GM12878 (cell line): ENCODE measurements around the gene ABHD17A. TPM values are rescaled to one million over a fixed set of nuclear protein-coding genes. Genes with fewer than 3 reads are reported as not detected.

Source experiments
- ATAC-seq: fragments of 200-7000 bp; cut with Tn5 transposase; 3 replicates; pipeline ENCODE4 v1.9.1; 2020; ENCODE audit warnings: mild to moderate bottlenecking, moderate library complexity
- BruUV-seq: library from RNA; stranded (reverse); fragments of 400-500 nt; replicated peaks from 2 replicates; lab custom pipeline; 2021; lab: Mats Ljungman, UMichigan
- CTCF ChIA-PET: fragments of 300-600 bp; sonication (Branson Sonifier 250); formaldehyde crosslinking; extraction: SDS; loops from one replicate; lab custom pipeline; 2021; ENCODE audit warnings: inconsistent platforms; lab: Yijun Ruan, JAX
- POLR2A ChIA-PET: fragments of 350-600 bp; formaldehyde crosslinking; extraction: SDS; loops from one replicate; lab custom pipeline; 2021; ENCODE audit warnings: inconsistent platforms; lab: Charles Lee
- RAD21 ChIA-PET: fragments of 300-600 bp; sonication (Branson Sonifier 250); formaldehyde crosslinking; loops from one replicate; lab custom pipeline; 2023; ENCODE audit warnings: antibody characterized with exemption; ENCODE audit not compliant: unreplicated experiment; lab: Charles Lee
- SMC1A ChIA-PET: fragments of 300-600 bp; sonication (Branson Sonifier 250); formaldehyde crosslinking; loops from one replicate; lab custom pipeline; 2023; ENCODE audit not compliant: unreplicated experiment, uncharacterized antibody; lab: Charles Lee
- DNase-seq: peaks from one replicate; pipeline ENCODE4 v3.0.0-alpha.2; 2011; ENCODE audit warnings: low read depth, low spot score
- FAIRE-seq: peaks from 3 replicates; lab custom pipeline; 2011; peaks lifted over from hg19 to GRCh38; lab: Jason Lieb, UNC
- H2AFZ ChIP-seq: 2 replicates; pipeline ENCODE4 v1.6.0; 2011; ENCODE audit warnings: low read depth, low read length, control low read depth; ENCODE audit not compliant: control insufficient read depth
- H3K27ac ChIP-seq: 2 replicates; pipeline ENCODE4 v1.5.1; 2011; ENCODE audit warnings: control low read depth; ENCODE audit not compliant: control insufficient read depth, insufficient read depth
- H3K27me3 ChIP-seq, 2 experiments: replicated peaks in 1 of 2; 2 replicates each; pipeline versions ENCODE4 v1.6.0 to v1.6.1; 2011; ENCODE audit warnings: low read length in 1 of 2; ENCODE audit not compliant: control insufficient read depth in 2 of 2, insufficient read depth in 2 of 2
- H3K36me3 ChIP-seq, 2 experiments: 2 replicates each; pipeline ENCODE4 v1.5.1; 2011; ENCODE audit warnings: low read length in 1 of 2; ENCODE audit not compliant: control insufficient read depth in 2 of 2, insufficient read depth in 2 of 2
- H3K4me1 ChIP-seq: 2 replicates; pipeline ENCODE4 v1.6.1; 2011; ENCODE audit warnings: mild to moderate bottlenecking, low read length, moderate library complexity, mixed read lengths; ENCODE audit not compliant: control insufficient read depth, insufficient read depth
- H3K4me2 ChIP-seq: 2 replicates; pipeline ENCODE4 v1.6.0; 2011; ENCODE audit warnings: control low read depth; ENCODE audit not compliant: control insufficient read depth, insufficient read depth
- H3K4me3 ChIP-seq: fragments of 200-600 bp; sonication (generic); 2 replicates; pipeline ENCODE4 v1.5.1; 2016
- H3K79me2 ChIP-seq: 2 replicates; pipeline ENCODE4 v1.6.0; 2011; ENCODE audit warnings: low read length; ENCODE audit not compliant: control insufficient read depth, insufficient read depth
- H3K9ac ChIP-seq: 2 replicates; pipeline ENCODE4 v1.8.0; 2011; ENCODE audit warnings: low read length, control low read depth, mixed read lengths; ENCODE audit not compliant: control insufficient read depth, insufficient read depth
- H3K9me3 ChIP-seq: replicated peaks from 3 replicates; pipeline ENCODE4 v1.5.1; 2011; ENCODE audit warnings: mild to moderate bottlenecking, low read length; ENCODE audit not compliant: control insufficient read depth, insufficient read depth
- H4K20me1 ChIP-seq: 2 replicates; pipeline ENCODE4 v1.6.0; 2011; ENCODE audit not compliant: control insufficient read depth, insufficient read depth
- BRCA1 ChIP-seq: IDR thresholded peaks from 2 replicates; pipeline ENCODE4 v1.6.1; 2011; ENCODE audit warnings: low read depth, low read length, improper control_type of control experiment
- EZH2 ChIP-seq: IDR thresholded peaks from 2 replicates; pipeline ENCODE4 v1.6.1; 2012; ENCODE audit warnings: low read depth, mild to moderate bottlenecking, control low read depth, inconsistent platforms, low read length, borderline replicate concordance; ENCODE audit not compliant: control insufficient read depth
- NR2F1 ChIP-seq: fragments of 450-650 bp; conservative IDR thresholded peaks from 2 replicates; pipeline ENCODE4 v1.6.1; 2017; ENCODE audit warnings: mild to moderate bottlenecking
- SMARCA5 ChIP-seq: fragments of 450-650 bp; IDR thresholded peaks from 2 replicates; pipeline ENCODE4 v1.6.1; 2017; ENCODE audit warnings: mild to moderate bottlenecking
- WGBS: methylation state at CpG from one replicate; pipeline ENCODE4 v1.1.6; 2016; ENCODE audit warnings: low lambda C conversion rate; ENCODE audit not compliant: insufficient replicate concordance, insufficient coverage; ENCODE audit errors: missing lambda C conversion rate; 5-methylcytosine and 5-hydroxymethylcytosine counted together
- in situ Hi-C: fragments of 300-500 bp; cut with MboI; formaldehyde crosslinking; loops from 9 replicates; pipeline ENCODE4 v1.14.3; 2018; ENCODE audit warnings: mixed read lengths
- intact Hi-C: fragments of 100-400 bp; cut with micrococcal nuclease; formaldehyde crosslinking; loops from one replicate; pipeline ENCODE4 v1.14.2; 2022; ENCODE audit not compliant: unreplicated experiment
- polyA plus RNA-seq, 11 experiments: library from polyadenylated mRNA; depleted of rRNA in 4 of 11; unstranded in 6 of 11; stranded (reverse) in 5 of 11; fragments of >200 nt; fragmentation: Nextera tagmentation in 4 of 11; fragmentation: Illumina TruSeq in 1 of 11; extraction: Ambion mirVana in 4 of 11; extraction: Trizol in 1 of 11; gene quantifications; 1 replicate in 1 of 11; 2 replicates in 10 of 11; pipeline versions ENCODE4 v1.2.1 to v1.2.3, GENCODE V29; 2011 to 2016; ENCODE audit warnings: inconsistent platforms in 2 of 11, missing spikeins in 2 of 11, low read depth in 1 of 11
- total RNA-seq, 4 experiments: library from RNA; depleted of rRNA in 3 of 4; stranded (reverse); fragments of >200 nt in 3 of 4; fragmentation: Illumina TruSeq in 1 of 4; extraction: Trizol in 1 of 4; gene quantifications; 2 replicates each; pipeline versions ENCODE4 v1.2.1 to v1.2.3, GENCODE V29; 2013 to 2021
- TF ChIP-seq, protein P1 (sequence below): IDR thresholded peaks from 2 replicates; pipeline ENCODE4 v1.6.1; 2012; ENCODE audit warnings: low read depth, low read length, improper control_type of control experiment
- TF ChIP-seq, protein P2 (sequence below), 3 experiments: IDR thresholded peaks in 2 of 3; conservative IDR thresholded peaks in 1 of 3; 2 replicates each; pipeline ENCODE4 v1.5.1; 2011; ENCODE audit warnings: low read depth in 3 of 3, low read length in 3 of 3, mild to moderate bottlenecking in 3 of 3, control low read depth in 2 of 3, moderate library complexity in 2 of 3, inconsistent platforms in 1 of 3, mixed read lengths in 1 of 3; ENCODE audit not compliant: control insufficient read depth in 2 of 3, insufficient read depth in 1 of 3; ENCODE audit errors: extremely low read depth in 1 of 3

Gene ABHD17A
- total and polyA plus RNA-seq, 10 of the 15 experiments (the other 5 are each of a cell fraction or from before 2014, with no cell fraction given) = 0.13 to 126 (median 28.8) TPM; not detected in 1

DNA sequence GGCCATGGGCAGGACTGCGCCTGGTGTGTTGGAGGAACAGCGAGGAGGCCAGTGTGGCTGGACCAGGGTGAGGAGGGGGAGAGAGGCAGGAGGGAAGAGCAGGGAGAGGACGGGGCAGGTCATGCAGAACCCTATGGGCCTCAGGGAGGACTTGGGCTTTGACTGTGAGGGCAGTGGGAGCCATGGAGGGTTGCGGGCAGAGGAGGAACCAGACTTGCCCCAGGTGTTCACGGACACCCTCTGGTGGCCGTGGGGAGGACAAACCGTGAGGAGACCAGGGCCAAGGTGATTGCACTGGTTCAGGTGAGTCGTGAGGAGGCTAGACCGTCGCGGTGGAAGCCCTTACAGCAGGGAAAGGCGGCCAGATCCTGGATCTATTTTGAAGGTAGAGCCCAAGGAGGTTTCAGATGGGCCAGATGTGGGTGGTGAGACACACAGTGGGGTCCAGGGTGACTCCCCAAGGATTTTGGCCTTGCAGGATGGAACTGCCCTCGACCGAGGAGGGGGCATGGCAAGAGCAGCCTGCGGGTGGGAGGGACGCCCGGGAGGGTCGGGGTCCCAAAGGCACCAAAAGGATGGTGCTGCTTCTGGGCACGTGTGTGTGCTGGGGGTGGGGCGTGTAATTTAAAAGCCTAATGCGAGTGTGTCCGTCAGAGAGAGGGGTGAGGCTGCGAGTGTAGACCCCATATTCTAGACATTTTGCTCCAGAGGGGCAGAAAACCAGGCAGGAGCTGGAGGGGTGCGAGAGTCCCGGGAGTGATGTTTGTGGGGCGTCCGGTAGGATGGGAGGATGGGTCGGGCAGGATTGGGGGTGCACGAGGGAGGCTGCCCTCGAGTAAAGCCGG is 34.3 kb downstream of the ABHD17A start:
- SMC1A ChIA-PET = no interaction called here
- CTCF ChIA-PET = no interaction called here
- FAIRE-seq = no peak

More for the DNA sequence above, 34.3 kb downstream of the ABHD17A start:
- Histone ChIP-seq H3K4me1 (peaks cover 34% of the 10 kb centered on the region), H3K4me2 (no peak overlapping the region), H3K4me3 (no peak overlapping the region), H3K27me3 (no peaks in the 10 kb centered on the region), H3K27ac (no peak overlapping the region), H2AFZ (no peak overlapping the region), H3K9me3 (no peaks in the 10 kb centered on the region), H3K79me2 (peaks cover 54% of the 10 kb centered on the region), H3K36me3 (peaks cover 0 to 3% of the 10 kb centered on the region in 2 experiments; a peak in 2 of 4 replicates), H3K9ac (no peak overlapping the region), H4K20me1 (peaks cover 3% of the 10 kb centered on the region; the same call in 1 of the 2 replicates)
- ATAC-seq (no peak), DNase-seq (no peak)
- 91% methylated on average over 31 of the region's 31 CpGs for WGBS
- ChIA-PET POLR2A (no interaction called here), RAD21 (interaction anchor here (0.5 kb wide), 1 partner anchor 23 kb away, joined by 3 read pairs; no protein-coding TSS in a partner anchor)
- no TSS peak for BruUV-seq
- TF ChIP-seq, protein P1, sequence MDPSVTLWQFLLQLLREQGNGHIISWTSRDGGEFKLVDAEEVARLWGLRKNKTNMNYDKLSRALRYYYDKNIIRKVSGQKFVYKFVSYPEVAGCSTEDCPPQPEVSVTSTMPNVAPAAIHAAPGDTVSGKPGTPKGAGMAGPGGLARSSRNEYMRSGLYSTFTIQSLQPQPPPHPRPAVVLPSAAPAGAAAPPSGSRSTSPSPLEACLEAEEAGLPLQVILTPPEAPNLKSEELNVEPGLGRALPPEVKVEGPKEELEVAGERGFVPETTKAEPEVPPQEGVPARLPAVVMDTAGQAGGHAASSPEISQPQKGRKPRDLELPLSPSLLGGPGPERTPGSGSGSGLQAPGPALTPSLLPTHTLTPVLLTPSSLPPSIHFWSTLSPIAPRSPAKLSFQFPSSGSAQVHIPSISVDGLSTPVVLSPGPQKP = no peak
- no peak for TF ChIP-seq EZH2
- TF ChIP-seq SMARCA5 = peak; percentile 42; the same call in 1 of the 2 replicates
- TF ChIP-seq, protein P2, sequence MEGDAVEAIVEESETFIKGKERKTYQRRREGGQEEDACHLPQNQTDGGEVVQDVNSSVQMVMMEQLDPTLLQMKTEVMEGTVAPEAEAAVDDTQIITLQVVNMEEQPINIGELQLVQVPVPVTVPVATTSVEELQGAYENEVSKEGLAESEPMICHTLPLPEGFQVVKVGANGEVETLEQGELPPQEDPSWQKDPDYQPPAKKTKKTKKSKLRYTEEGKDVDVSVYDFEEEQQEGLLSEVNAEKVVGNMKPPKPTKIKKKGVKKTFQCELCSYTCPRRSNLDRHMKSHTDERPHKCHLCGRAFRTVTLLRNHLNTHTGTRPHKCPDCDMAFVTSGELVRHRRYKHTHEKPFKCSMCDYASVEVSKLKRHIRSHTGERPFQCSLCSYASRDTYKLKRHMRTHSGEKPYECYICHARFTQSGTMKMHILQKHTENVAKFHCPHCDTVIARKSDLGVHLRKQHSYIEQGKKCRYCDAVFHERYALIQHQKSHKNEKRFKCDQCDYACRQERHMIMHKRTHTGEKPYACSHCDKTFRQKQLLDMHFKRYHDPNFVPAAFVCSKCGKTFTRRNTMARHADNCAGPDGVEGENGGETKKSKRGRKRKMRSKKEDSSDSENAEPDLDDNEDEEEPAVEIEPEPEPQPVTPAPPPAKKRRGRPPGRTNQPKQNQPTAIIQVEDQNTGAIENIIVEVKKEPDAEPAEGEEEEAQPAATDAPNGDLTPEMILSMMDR (IDR thresholded peaks at IDR 0.05 in 2 of 3, conservative IDR thresholded peaks at IDR 0.05 in 1 of 3; ENCODE audit: control insufficient read depth in 2 of 3, extremely low read depth in 1 of 3, insufficient read depth in 1 of 3, low read depth in 3 of 3, low read length in 3 of 3) = peak in 2 of 3 experiments; percentile 27 to 30; a peak in 1 of 6 replicates
- no peak for TF ChIP-seq BRCA1
- no peak for TF ChIP-seq NR2F1
- in situ Hi-C loops (loop anchor here (25.0 kb wide), 1 partner anchor 1511 kb away; the partner anchor contains the start of gene NFIC), intact Hi-C loops (no loop called here)
